ENCODE results near the gene AGAP6.

- TF ChIP-seq CTCF (IDR thresholded peaks at IDR 0.05; ENCODE audit: low read depth, low read length, poor library complexity, severe bottlenecking) (no peak), EZH2phosphoT487 (IDR thresholded peaks at IDR 0.05; ENCODE audit: borderline replicate concordance, low read length) (no peak)
Measured at GRCh38 chr10:50027195-50027594, 39.0 kb downstream of the AGAP6 start.
